Measurements from ENCODE around the gene ARFGAP3.

- TF ChIP-seq SP2 (tag by site-specific recombination; IDR thresholded peaks at IDR 0.05) (no peak), CTCF (tag by site-specific recombination; IDR thresholded peaks at IDR 0.05) (no peak), ZFP37 (tag by site-specific recombination; IDR thresholded peaks at IDR 0.05) (no peak), ZNF792 (tag by site-specific recombination; IDR thresholded peaks at IDR 0.05) (no peak), ZNF138 (tag by site-specific recombination; IDR thresholded peaks at IDR 0.05; ENCODE audit: borderline replicate concordance) (no peak), ZNF791 (tag by site-specific recombination; IDR thresholded peaks at IDR 0.05) (no peak), ZNF157 (tag by site-specific recombination; IDR thresholded peaks at IDR 0.05) (no peak), KLF16 (tag by site-specific recombination; IDR thresholded peaks at IDR 0.05) (no peak), ZNF274 (IDR thresholded peaks at IDR 0.05; ENCODE audit: low read length) (no peak), ZNF274 (tag by site-specific recombination; IDR thresholded peaks at IDR 0.05; ENCODE audit: borderline replicate concordance) (no peak), TCF7L2 (IDR thresholded peaks at IDR 0.05; ENCODE audit: borderline replicate concordance, low read depth, low read length) (no peak), MEIS1 (CRISPR knock-in tag; IDR thresholded peaks at IDR 0.05; ENCODE audit: borderline replicate concordance) (no peak), SALL2 (tag by site-specific recombination; IDR thresholded peaks at IDR 0.05; ENCODE audit: borderline replicate concordance) (no peak), ZNF394 (tag by site-specific recombination; IDR thresholded peaks at IDR 0.05; ENCODE audit: borderline replicate concordance) (no peak), ZNF768 (tag by site-specific recombination; IDR thresholded peaks at IDR 0.05) (no peak)
Measured at GRCh38 chr22:42902875-42903510, 45.9 kb upstream of the ARFGAP3 start.
